Cardiac fibroblast (primary cell): ENCODE measurements around the gene SPATS2L.
A peak's percentile ranks its signal among the peaks of the same experiment; 100 is the strongest.

Experiments used
- DNase-seq, 2 donors: peaks; one replicate each; pipeline versions ENCODE4 v3.0.0 to v3.0.0-alpha.2; 2010; ENCODE audit warnings: low read depth in 2 of 2
- H3K4me3 ChIP-seq, 2 donors: replicated peaks in 1 of 2; 1 replicate in 1 of 2; 2 replicates in 1 of 2; pipeline ENCODE4 v1.5.1; 2011; ENCODE audit warnings: low read depth in 2 of 2, low read length in 2 of 2, mild to moderate bottlenecking in 2 of 2, moderate library complexity in 1 of 2
- CTCF ChIP-seq: IDR thresholded peaks from one replicate; pipeline ENCODE4 v1.5.1; 2011; ENCODE audit warnings: low read depth, mild to moderate bottlenecking, low read length, inconsistent platforms

The SPATS2L gene

GRCh38 chr2:200306196-200306930, at the start of gene SPATS2L:
TSS of gene SPATS2L (plus strand) at chr2:200306693. CDS start at chr2:200389245, 82,552 bp downstream.
- DNase-seq, result peak; percentile 78 to 89
- no peak for TF ChIP-seq CTCF
- H3K4me3 ChIP-seq, result peak within 1 kb of the TSS; percentile 73 to 74

- H3K4me3 ChIP-seq, result no peak overlapping the region
- DNase-seq, result no peak
- TF ChIP-seq CTCF, result no peak
Observed at GRCh38 chr2:200257570-200257969, 48.9 kb upstream of the SPATS2L start.

DNA sequence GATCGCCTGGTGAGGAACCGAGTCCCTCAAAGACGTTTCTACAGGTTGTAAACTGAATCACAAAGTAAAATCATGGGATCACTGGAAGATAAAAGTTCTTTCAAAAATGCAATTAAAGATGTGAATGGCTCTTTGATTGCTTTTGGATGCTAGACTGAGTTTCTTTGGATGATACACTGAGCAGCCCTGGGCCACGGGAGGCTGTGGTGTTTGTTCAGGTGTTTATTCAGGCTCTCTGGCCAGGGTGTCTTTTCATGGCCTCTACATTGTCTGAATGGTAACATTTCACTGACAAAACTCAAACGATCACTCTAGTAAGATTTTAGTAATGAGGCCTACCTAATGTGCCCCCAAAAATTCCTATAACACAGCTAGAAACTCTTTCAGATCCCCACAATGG, 48.4 kb upstream of the SPATS2L start:
- TF ChIP-seq CTCF, result no peak
- H3K4me3 ChIP-seq, result no peak overlapping the region
- DNase-seq, result no peak

DNA sequence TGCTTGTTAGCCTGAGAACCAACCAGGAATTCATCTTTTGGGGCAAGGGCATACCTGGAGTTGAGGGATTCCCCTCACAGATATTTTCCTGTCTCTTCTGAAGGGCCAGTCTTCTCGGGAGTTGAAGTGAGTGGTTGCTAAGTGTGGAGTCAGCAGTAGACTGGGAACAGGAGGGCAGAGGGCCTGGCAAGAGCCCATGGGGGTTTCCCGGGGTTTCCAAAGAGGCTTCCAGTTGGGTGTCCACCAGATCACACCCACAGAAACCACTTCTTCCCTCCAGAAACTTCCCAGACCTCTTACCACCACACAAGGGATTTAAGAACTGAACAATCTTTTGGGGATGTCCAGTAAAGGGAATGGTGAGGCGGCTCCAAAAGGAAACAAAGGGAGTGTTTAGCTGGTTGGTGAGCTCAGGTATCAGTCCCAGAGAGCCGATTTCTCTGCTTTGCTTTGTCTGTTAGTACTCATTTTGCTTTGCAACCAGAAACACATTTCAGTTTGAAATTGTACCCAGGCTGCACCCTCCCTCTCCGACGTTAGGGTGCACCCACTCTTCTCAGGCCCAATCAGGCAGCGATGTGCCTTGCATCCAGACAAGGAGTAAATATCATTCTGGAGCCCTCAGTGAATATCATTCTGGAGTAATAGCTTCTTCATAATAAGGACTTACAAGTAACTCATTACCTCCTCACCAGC, 47.5 kb upstream of the SPATS2L start:
- no peak for TF ChIP-seq CTCF
- peak in 1 of 2 donors; percentile 31 for DNase-seq
- no peak overlapping the region for H3K4me3 ChIP-seq

DNA sequence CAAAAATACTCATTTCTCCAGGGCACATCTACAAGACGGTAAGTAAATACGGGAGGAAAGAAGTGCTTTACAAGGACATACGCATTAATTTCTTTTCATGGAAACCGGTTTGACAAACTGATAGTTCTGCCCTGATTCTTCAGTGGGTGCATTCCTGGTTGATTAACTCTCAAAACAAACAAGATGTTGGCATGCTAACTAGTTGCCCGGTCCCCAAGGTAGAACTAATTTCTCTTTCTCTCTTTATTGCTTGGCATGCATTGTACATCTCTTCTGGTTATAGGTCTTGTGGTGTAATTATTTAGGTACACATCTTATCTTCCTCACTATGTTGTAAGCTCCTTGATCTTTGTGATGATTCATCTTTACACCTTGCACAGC, 46.9 kb upstream of the SPATS2L start:
- no peak for DNase-seq
- no peak for TF ChIP-seq CTCF
- H3K4me3 ChIP-seq, result no peak overlapping the region

DNA sequence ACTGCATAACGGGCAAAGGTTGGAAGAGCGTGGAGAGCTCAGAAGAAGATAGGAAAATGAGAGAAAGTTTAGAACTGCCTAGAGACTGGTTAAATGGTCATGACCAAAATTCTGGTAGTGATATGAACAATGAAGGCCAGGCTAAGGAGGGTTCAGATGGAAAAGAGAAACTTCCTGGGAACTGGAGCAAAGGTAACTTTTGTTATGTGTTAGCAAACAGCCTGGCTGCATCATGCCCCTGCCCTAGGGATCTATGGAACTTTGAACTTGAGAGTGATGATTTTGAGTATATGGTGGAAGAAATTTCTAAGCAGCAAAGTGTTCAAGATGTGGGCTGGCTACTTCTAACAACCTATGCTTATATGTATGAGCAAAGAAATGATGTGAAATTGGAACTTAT, 44.4 kb upstream of the SPATS2L start:
- H3K4me3 ChIP-seq, result no peak overlapping the region
- DNase-seq, result no peak
- TF ChIP-seq CTCF, result no peak
